ENCODE results near the gene ANAPC13.

The ANAPC13 gene

GRCh38 chr3:134481166-134481565 lies 4.6 kb downstream of the ANAPC13 start:
- DNase-seq = no peak

DNA sequence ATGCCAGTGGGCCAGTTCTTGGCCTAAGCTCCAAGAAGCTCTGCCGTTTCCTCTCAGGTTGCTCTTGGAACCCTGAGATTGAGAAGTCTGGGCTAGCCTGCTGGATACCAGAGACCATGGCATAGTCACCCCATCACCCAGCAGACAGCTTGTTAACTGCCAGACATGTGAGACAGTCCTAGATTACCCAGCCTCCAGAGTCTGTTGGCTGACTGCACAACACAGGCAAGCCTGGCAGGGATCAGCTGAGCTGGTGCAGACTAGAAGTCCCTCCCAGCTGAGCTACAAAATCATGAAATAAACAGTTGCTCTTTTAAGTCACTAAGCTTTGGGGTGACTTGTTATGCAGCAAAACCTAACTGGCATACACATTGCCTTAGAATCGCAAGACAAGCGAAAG lies 5.2 kb downstream of the ANAPC13 start:
- DNase-seq = no peak

DNA sequence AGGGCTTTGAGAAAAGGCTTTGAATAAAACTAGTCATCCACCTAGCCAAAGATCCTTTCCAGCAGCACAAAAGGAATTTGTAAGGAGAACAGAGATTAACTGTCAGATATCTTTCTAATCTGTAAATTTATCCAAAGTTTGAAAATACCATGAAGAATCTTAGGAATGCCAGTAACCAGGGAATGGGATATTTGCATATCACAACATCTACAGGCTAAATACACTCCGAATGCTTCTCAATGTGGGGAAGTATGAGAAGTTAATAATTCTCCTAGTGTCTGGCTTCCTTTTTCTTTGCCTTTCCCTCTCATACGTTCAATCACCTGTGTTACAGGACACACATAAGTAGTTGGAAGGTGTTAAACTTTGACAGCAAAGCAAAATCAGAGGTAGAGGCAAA lies 7.8 kb downstream of the ANAPC13 start:
- DNase-seq = no peak

DNA sequence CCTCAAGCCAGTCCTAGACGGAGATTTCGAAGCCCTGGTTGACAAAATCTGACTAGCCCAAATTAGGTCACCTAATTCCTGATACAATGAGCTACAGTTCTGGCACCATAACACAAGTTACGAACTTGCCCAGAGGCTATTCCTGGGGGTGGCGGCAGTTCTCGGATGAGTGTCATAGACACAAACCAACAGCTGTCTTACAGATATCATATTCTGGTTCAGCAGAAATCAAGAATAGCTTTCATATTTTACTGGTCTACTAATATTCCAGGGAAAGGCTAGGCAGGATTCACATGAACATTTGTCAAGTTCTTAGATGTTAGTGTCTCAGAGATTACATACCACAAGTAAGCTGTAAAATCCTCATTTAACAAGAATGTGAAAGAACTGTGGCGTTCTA lies 8.8 kb downstream of the ANAPC13 start:
- no peak for DNase-seq

GRCh38 chr3:134476306-134476705 lies 9.5 kb downstream of the ANAPC13 start:
- DNase-seq = no peak

- DNase-seq = no peak
Observed at GRCh38 chr3:134474956-134475355, 10.8 kb downstream of the ANAPC13 start.

DNA sequence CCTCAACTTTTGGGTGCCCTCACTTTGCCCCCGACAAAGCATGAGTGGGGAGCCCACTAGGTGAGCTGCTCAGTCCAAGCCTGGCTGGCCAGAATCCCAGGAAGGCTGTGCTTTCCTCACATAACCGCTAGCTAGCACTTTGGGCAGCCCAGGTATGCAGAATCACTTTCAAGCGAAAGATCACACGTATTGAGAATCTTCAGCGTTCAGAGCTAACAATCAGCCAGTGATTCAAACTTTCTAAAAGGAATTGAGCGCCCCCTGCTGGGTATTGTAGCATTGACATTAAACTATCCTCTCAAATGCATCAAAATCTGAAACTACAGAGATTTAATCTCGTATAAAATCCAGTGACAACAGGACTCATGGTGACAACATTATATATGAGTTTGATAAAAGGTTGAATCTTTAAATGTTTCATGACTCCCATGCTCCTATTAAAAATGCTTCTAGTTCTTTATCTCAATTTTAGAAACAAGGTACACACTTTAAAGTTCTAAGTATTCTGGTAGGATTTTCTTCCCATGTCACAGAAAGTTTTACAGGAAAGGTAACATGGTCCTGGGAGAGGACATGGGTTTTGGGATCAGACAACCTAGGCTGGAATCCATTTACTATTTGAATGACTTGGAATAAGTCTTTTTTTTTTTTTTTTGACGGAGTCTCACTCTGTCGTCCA lies 11.8 kb downstream of the ANAPC13 start:
- DNase-seq = peak; percentile 79

GRCh38 chr3:134472831-134473230 lies 13.0 kb downstream of the ANAPC13 start:
- DNase-seq = no peak

- DNase-seq = no peak
Observed at GRCh38 chr3:134471521-134472193, 14.1 kb downstream of the ANAPC13 start.

- no peak for DNase-seq
Observed at GRCh38 chr3:134468519-134468918, 17.3 kb downstream of the ANAPC13 start.

DNA sequence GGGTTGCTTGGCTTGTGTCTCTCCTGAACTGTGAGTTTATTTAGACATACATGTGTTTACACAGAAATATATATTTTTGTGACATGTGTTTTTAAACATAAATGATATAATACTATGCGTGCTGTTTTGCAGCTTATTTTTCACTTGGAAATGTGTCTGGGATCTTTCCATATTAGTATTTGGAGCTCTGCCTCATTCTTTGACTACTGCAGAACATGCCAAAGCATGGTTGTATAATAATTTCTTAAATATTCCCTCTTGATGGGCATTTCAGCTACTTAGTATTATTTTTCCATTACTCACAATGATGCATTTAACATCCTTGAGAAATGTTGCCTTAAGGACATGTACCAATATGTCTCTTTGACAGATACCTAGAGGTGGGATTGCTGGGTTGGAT lies 19.5 kb downstream of the ANAPC13 start:
- DNase-seq = no peak

DNA sequence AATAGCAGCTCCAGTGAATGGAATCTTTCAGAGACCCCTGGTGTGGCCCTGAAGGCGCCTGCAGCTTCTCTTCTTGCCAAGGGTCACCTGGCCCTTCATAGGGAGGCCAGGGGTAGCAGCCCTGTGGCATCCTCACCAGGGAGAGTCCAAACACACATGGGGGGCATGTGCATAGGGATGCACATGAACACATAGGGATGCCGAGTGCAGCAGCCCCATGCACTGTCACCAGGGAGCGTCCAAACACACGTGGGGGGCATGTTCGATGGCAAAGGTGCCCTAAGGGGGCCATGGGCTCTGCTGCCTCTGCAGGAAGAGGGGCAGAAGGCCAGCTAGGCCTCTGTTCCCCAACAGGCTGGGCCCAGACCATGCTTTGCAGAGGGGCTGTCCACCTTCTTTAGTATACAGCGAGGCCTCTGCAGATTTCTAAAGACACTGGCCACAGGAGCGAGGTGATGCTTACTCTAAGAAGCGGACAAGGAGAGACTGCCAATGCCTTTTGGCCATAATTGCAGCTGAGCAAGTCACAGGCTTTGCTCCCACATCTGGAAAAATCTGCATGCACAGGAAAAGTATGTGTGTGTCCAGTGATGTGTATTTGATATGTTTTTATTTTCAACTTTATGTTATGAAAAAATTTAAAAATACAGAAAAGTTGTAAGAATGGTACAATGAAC lies 21.0 kb downstream of the ANAPC13 start:
- no peak for DNase-seq

DNA sequence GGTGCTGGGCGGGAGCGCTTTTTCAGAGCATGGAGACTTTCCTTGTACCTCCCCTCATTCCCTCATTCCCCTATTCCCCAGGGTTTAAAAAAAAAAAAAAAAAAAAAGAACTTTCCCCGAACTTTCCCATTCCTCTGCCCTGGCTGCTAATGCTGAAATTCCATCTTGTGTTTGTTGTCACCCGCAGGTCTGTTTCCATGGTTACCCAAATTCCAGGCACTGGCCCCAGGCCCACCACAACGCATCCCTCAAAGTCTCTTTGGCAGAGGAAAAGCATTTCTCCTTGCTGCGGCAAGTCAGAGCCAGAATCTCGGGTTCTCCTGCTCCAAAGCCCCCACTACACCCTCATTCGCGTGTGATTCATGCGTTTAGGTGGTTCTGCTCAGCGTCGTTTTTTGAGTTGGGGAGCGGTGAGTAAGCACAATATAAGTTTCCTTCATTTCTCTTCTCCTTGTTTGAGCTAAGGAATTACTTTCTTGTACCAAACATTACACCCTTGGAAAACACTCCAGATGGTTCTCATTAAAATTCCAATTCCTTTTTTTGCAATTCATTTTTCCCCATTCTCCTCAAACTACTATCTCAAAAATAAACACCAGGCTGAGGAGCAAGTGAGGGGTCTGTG lies 21.6 kb downstream of the ANAPC13 start:
- no peak for DNase-seq

DNA sequence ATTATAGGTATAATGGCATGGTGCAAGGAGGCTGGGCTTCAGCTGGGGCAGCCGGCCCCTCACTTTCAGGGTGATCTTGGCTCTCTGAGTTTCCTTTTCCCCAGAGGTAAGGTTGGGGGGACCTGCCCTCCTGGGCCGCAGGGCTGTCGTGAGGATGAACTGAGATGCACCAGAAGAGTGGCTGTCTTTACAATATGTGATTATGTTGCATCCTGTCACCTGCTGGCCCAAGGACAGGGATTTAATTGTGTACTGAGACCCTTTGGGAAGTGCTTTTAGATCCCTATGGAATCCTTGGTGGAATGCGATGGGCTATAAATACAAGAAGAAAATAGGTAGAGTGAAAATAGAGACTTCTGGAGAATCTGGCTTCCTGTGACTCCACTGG lies 22.1 kb downstream of the ANAPC13 start:
- DNase-seq = no peak

DNA sequence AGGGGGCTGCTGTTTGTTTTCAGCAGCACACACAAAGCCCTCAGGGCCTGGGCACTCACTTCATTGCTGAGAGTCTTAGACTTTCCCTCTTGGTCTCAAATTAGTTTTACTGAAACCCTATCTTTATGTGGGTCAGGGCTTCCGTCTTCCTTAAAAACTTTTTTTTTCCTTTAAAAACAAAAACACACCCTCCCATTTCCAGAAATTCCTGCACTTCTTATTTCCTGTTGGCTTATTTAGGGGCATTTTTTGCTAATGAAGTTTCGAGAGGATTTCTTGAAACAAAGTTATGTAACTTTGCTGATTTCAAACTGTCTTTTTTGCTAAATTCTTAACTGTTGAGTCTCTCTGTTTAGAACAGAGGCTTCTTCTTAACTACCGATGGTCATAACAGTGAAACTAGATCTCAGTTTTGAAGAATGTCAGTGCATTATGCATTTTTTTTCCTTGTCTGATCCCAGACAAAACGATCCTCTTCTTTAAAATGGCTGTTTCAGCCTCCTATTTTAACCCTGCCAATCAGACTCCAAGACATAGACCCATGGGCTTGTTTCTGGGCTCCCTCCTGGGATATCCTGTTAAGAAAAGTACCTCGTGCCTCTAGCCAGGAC lies 23.3 kb downstream of the ANAPC13 start:
- no peak for DNase-seq

DNA sequence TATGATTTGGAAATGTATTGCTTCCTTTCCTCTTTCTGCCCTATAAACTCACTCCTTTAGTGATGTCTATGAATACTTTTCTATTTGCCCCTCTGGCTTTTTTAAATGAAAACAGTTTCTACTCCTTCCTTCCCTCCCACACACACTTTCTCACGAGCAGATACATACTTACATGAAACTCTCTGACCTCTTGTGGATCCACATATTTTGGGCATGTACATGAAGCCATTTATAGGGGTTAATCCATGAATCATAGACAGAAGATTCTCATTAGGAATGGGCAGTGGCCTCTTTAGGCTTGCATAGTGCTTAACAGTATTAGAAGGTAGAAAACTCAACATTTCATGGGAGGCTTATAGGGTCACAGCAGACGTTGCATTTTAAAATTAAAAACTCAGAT lies 24.8 kb downstream of the ANAPC13 start:
- no peak for DNase-seq

DNA sequence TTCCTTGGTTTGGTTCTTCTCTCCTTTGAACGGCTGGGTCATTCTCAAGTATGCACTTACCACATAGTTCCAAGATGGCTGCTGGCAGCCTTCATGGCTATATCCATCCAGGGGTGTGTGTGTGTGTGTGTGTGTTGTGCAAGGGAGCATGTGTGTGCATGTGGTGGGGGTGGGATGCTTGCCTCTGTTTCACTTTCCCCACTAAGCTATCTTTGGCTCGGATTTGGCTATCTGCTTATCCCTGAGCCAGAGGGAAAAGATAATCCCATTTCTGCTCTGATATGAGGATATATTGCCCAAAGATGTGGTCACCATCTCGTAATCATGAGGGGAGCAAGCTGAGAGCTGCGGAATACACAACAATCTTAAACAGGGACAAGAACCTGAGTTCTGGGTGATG lies 26.2 kb downstream of the ANAPC13 start:
- no peak for DNase-seq

GRCh38 chr3:134458406-134458945 lies 27.3 kb downstream of the ANAPC13 start:
- DNase-seq = no peak

DNA sequence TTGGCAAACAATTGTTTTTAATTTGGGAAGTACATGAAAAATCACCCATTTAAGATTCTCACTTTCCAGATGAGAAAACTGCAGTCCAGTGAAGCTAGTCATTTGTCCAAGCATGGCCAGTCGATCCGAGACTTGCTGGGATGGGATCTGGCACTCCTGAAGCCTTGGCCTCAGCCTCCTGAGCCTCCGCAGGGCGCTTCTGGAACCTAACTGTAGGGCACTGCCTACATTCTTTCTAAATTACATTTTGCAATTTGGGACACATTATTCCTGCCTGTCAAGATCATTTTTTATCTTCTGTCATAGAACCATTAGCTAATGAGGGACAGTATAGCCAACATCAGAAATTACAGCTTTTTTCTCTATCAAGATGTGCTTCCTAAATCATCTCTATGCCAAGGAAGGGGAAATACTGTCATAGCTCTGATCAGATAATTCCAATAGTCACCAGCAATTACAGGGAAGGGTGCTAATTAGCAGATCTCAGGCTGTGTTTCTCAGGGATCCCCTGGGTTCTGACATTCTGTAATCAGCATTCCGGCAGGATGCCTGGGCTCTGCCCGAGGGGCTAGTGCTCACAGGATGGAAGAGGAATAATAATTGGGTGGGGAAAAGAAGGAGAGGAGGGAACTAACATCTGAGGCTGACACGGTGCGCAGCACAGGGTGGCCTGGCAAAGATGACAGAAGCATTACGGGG lies 28.3 kb downstream of the ANAPC13 start:
- DNase-seq = no peak

DNA sequence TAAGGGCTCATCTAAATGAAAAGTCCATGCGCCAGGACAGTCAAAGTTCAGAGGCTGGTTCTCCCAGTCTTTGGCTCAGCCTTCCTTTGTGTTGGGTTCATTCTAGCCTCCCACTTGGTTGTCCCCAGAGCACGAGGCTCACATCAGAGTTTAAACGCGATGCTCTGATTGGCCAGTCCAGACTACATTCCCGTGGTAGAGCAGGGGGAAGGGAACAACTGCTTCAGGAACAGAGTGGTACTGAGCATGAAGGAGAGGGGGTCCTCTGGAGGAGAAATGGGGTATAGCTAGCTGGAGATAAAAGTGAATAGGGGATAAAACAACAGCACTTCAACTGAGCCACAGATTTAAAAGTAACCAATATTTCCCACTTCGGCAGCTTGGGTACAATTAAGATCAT lies 32.2 kb downstream of the ANAPC13 start:
- no peak for DNase-seq

- DNase-seq = no peak
Observed at GRCh38 chr3:134449951-134450350, 35.8 kb downstream of the ANAPC13 start.

DNA sequence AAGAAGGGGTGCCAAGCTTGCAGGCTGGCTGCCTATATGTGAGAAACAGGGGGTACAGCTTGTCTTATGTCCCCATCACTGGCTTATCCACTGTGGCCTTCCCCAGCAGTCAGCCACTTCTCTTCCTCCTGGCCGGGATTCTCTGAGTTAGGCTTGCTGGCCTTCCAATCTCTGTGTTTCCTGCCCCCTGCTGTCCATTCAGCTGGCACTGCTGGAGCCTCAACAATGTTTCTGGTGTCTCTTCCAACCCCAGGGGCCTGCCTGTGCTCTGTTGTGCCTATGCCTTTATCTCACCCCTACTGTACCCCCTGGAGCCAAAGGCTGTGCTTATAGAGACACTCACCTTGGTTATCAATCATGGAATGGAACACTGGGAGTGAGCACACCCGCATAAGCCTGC lies 36.5 kb downstream of the ANAPC13 start:
- DNase-seq = no peak

GRCh38 chr3:134448664-134449063 lies 37.1 kb downstream of the ANAPC13 start:
- no peak for DNase-seq
